Loucy (cell line): ENCODE results near the gene PTPRN2.

Experiments used
- CTCF ChIP-seq: fragments of 200-600 bp; sonication (generic); conservative IDR thresholded peaks from 2 replicates; pipeline ENCODE4 v1.5.1; 2014; ENCODE audit warnings: mild to moderate bottlenecking, antibody characterized with exemption, low read length
- EZH2phosphoT487 ChIP-seq: fragments of 200-600 bp; IDR thresholded peaks from 2 replicates; pipeline ENCODE4 v1.6.1; 2018; ENCODE audit warnings: antibody characterized with exemption, mild to moderate bottlenecking, moderate library complexity, borderline replicate concordance

- no peak for TF ChIP-seq CTCF
- no peak for TF ChIP-seq EZH2phosphoT487
Measured at GRCh38 chr7:157929671-157930070, 658.0 kb downstream of the PTPRN2 start.
